ENCODE measurements around the gene OR13A1. TPM values are rescaled to one million over a fixed set of nuclear protein-coding genes. Genes with fewer than 3 reads are reported as not detected.
"Not testable (repeated sequence)": the region's sequence is repeated elsewhere in the genome, so short reads cannot be mapped to it uniquely, and the experiment has no call there.

Gene OR13A1
- not detected in 2 replicates for total RNA-seq

DNA sequence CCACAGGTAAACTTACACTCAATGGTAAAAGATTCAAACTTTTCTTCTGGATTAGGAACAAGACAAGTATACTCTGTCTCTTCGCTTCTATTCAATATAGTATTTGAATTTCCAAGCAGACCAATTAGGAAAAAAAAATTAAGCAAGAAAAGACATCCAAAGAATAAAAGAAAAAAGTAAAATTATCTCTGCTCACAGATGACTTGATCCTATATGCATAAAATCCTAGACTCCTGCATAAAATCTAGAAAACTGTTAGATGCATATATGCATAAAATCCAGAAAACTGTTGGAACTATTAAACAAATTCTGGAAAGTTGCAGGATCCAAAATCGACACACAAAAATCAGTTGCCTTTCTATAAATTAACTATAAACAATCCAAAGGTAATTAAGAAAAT lies at the start of gene OR13A1:
TSS of gene OR13A1 (minus strand) at position 101 of the 400 bp plus-strand sequence. CDS start 11,186 bp downstream, outside the sequence.
- TF ChIP-seq, protein P1, sequence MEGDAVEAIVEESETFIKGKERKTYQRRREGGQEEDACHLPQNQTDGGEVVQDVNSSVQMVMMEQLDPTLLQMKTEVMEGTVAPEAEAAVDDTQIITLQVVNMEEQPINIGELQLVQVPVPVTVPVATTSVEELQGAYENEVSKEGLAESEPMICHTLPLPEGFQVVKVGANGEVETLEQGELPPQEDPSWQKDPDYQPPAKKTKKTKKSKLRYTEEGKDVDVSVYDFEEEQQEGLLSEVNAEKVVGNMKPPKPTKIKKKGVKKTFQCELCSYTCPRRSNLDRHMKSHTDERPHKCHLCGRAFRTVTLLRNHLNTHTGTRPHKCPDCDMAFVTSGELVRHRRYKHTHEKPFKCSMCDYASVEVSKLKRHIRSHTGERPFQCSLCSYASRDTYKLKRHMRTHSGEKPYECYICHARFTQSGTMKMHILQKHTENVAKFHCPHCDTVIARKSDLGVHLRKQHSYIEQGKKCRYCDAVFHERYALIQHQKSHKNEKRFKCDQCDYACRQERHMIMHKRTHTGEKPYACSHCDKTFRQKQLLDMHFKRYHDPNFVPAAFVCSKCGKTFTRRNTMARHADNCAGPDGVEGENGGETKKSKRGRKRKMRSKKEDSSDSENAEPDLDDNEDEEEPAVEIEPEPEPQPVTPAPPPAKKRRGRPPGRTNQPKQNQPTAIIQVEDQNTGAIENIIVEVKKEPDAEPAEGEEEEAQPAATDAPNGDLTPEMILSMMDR (IDR thresholded peaks at IDR 0.05; ENCODE audit: insufficient read depth, low read depth, low read length): no peak
- DNase-seq (ENCODE audit: low read depth): no peak
- H3K4me3 ChIP-seq (ENCODE audit: low read depth, low read length): no peak within 1 kb of the TSS

- DNase-seq (ENCODE audit: low read depth); H3K4me3 ChIP-seq (ENCODE audit: low read depth, low read length): not testable (repeated sequence)
Measured at GRCh38 chr10:45361983-45362799, 46.8 kb upstream of the OR13A1 start.

GRCh38 chr10:45358961-45359360 lies 43.6 kb upstream of the OR13A1 start:
- DNase-seq (ENCODE audit: low read depth); H3K4me3 ChIP-seq (ENCODE audit: low read depth, low read length): not testable (repeated sequence)

- H3K4me3 ChIP-seq (ENCODE audit: low read depth, low read length): no peak overlapping the region
- TF ChIP-seq, protein P1 (IDR thresholded peaks at IDR 0.05; ENCODE audit: insufficient read depth, low read depth, low read length): no peak
- DNase-seq (ENCODE audit: low read depth): no peak
Measured at GRCh38 chr10:45355494-45355893, 40.1 kb upstream of the OR13A1 start.

GRCh38 chr10:45354261-45354660 lies 38.9 kb upstream of the OR13A1 start:
- TF ChIP-seq, protein P1 (IDR thresholded peaks at IDR 0.05; ENCODE audit: insufficient read depth, low read depth, low read length): no peak
- H3K4me3 ChIP-seq (ENCODE audit: low read depth, low read length): no peak overlapping the region
- DNase-seq (ENCODE audit: low read depth): no peak

DNA sequence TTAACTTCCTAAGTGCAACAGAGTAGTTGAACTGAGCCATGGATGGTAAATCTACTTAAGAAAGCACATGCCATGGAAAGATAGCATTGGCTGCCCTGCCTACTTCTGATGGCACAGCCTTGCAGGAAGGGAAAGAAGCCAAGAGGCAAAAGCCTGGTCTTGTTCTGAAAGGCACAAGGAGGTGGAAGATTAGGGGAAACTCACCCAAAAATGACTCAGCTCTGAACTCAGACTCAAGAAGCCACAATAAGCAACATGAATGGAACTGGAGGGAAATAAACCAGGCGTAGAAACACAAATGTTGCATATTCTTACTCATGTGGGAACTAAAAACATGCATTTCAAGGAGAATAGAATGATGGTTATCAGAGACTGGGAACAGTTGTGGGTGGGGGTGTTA lies 37.8 kb upstream of the OR13A1 start:
- DNase-seq (ENCODE audit: low read depth): no peak
- TF ChIP-seq, protein P1 (IDR thresholded peaks at IDR 0.05; ENCODE audit: insufficient read depth, low read depth, low read length): no peak
- no peak overlapping the region for H3K4me3 ChIP-seq (ENCODE audit: low read depth, low read length)

DNA sequence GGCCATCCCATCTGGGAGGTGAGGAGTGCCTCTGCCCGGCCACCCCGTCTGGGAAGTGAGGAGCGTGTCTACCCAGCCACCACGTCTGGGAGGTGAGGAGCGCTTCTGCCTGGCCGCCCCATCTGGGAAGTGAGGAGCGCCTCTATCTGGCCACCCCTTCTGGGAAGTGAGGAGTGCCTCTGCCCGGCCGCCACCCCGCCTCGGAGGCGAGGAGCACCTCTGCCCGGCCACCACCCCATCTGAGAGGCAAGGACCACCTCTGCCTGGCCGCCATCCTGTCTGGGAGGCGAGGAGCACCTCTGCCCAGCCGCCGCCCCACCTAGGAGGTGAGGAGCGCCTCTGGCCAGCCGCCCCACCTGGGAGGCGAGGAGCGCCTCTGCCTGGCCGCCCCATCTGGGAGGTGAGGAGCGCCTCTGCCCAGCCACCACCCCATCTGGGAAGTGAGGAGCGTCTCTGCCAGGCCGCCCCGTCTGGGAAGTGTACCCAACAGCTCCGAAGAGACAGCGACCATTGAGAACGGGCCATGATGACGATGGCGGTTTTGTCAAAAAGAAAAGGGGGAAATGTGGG lies 32.9 kb upstream of the OR13A1 start:
- not testable (repeated sequence) for H3K4me3 ChIP-seq (ENCODE audit: low read depth, low read length); DNase-seq (ENCODE audit: low read depth)

DNA sequence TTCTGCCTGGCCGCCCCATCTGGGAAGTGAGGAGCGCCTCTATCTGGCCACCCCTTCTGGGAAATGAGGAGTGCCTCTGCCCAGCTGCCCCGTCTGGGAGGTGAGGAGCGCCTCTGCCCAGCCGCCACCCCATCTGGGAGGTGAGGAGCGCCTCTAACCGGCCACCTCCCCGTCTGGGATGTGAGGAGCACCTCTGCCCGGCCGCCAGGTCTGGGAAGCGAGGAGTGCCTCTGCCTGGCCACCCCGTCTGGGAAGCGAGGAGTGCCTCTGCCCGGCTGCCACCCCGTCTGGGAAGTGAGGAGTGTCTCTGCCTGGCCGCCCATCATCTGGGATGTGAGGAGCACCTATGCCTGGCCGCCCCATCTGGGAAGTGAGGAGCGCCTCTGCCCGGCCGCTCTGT lies 32.1 kb upstream of the OR13A1 start:
- DNase-seq (ENCODE audit: low read depth); H3K4me3 ChIP-seq (ENCODE audit: low read depth, low read length): not testable (repeated sequence)

- not testable (repeated sequence) for DNase-seq (ENCODE audit: low read depth); H3K4me3 ChIP-seq (ENCODE audit: low read depth, low read length)
Measured at GRCh38 chr10:45346652-45347335, 31.4 kb upstream of the OR13A1 start.

DNA sequence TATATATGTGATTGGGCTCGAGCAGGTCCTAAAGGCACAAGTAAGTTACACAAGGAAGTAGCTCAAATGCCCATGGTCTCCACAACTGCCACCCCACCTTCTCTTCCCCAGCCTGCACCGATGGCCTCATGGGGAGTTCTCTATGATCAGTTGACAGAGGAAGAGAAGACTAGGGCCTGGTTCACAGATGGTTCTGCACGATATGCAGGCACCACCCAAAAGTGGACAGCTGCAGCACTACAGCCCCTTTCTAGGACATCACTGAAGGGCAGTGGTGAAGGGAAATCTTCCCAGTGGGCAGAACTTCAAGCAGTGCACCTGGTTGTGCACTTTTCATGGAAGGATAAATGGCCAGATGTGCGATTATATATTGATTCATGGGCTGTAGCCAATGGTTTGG lies 25.0 kb upstream of the OR13A1 start:
- DNase-seq (ENCODE audit: low read depth); H3K4me3 ChIP-seq (ENCODE audit: low read depth, low read length): not testable (repeated sequence)
